Stimulated activated CD4-positive, alpha-beta T cell treated with anti-CD3 and anti-CD28 coated beads, TNF-alpha, amount 100 ng/mL, for 4 hours (primary cell): ENCODE data around the gene DHX9.

ENCODE experiments used
- DNase-seq, 3 experiments: peaks; one replicate each; pipeline ENCODE4 v3.0.0-alpha.2; 2020; ENCODE audit warnings: low read depth in 3 of 3

Gene DHX9

DNA sequence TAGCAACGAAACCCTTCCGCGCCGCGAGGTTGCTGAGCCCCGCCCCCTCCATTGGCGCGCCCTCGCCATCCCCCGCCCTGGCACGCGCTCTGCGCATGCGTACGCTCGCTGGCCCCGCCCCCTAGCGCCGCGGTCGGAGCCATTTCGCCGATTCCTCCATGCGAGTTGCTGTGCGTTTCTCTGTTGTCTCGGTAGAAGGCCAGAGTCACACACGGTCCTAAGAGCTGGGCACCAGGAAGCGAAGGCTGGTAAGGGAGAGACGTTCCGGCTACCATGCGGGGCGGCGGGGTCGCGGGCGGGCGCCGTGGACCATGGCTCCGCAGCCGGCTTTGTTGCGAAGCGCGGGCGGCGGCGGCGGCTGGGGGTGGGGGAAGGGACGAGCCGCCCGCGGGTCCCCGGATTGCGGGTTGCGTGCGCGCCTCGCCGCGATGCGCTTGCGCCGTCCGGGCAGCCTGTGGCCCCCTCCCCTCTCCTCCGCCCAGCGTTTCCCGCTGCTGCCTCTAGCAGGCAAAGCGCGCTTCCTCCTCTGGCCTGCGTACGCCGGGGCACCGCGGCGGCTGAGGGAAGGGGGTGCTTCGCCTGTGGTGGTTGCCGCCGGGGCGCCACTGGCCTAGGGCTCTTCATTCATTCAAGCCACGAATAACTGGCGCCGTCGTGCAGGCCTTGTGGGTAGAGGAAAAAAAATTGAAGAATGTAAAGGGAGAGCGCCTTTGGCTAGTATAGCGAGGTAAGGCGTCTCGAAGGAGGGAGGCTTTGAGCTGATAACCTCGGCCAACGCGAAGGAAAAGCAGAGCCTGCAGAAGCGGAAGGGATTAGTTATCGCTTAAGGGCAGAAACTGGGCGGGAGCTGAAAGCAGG lies at the start of gene DHX9:
DHX9 (plus strand) TSS at position 139 of the 858 bp plus-strand sequence. CDS start 3,220 bp downstream, outside the sequence.
- DNase-seq: peak; percentile 91 to 96 (median 93)

DNA sequence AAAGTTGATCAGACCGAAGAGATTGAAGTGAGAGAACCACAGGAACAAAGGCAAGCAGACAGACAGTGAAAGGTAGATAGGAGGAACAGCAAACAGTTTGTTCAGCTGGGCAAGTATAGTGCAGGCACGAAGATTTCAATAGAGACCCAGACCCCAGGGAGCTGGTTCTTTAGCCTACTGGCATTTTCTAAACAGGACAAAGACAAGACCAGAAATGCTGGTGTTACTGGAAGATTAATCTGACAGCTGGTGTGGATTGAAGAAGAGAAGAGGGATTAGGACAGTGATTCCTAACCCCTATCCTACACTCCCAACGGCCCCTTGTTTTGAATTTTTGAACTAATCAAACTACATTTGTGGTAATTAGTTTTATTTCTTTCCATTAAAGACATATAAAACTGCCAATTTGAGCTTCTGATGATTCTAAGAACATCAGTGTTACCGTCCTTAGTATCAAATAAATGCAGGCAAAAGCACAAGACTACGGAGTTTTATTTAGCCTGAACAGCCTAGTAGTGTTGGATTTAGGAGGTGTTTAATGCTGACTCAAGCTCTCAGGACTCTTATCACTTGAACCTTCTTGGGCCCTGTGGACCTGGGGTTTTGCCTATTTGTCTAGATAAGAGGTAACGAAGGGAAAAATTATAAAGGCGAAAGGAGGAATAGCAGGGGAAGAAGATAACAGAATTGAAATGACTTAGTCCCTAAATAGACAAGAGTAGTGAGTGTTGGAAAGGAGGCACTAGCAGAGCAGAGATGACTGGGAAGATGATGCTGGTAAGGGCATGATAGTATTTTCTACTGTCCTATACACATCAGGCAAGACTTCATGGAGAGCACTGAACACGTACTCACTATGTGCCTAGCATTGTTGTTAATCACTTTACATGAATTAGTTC lies 47.6 kb upstream of the DHX9 start:
- DNase-seq: no peak

DNA sequence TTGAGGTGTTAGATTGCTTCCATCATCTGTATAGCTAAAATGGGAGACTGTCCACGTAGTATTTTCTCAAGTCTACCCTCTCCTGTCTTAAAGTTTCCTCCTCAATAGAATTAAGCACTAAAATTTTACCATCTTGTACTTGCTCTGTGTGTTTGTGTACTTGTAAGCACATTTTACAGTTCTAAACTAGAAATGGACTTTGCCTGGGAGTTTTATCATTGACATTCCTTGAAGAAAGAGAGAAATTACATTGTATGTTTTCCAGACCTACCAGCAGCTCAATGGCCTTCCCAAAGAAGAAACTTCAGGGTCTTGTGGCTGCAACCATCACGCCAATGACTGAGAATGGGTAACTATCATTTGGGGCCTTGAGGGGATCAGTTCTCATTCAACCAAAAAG lies 45.1 kb upstream of the DHX9 start:
- DNase-seq: no peak

DNA sequence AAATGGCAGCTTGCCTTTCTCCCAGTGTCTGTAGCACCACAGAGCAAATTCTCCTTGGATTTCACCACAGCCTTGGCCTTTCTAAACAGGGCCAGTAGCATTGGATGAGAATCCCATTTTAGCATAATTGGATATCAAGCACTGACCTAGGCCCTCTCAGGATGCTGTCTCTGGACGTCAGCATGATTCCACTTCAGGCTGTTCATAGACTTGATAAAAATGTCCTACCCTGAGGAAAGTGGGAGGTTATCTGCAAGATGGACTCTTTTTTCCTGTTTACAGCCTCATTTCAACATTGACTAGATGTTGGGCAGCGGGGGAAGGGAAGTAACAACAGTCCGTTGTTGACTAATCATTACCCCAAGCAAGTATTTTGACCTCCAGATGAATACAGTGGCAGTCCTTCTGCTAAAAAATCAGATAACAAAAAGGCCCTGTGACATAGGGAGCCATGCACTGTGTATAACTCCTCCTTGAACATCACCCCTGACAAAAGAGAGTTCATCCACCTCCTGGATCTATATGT lies 44.4 kb upstream of the DHX9 start:
- DNase-seq: no peak

DNA sequence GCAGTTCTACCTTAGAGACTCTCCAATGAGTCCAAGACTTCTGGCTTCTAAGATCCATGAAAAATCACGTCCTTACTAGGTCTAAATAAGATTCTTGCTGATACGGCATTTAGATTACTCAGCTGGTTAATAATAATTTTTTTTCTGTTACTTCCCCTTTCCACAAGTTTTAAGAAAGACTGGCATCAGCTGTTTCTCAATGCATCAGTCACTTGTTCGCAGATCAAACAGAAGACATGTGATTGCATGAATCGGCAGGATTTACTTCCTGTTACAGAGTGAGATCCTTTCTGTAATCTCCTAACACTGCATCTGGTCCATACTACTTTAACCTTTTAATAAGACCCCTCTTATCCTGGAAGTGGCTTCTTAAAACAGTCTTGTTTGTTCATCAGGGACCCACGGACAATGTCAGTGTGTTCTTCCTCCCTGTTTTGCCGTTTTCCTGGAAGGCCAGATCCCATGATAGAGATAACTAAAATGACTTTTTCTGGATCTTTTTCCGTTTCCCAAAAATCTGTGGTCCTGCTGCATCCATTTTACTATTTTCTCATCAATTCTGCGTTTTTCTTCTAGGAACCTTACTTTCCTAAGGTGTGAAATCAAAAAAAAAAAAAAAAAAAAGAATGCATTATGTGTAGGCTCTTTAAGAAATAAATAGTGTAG lies 43.5 kb upstream of the DHX9 start:
- no peak for DNase-seq

DNA sequence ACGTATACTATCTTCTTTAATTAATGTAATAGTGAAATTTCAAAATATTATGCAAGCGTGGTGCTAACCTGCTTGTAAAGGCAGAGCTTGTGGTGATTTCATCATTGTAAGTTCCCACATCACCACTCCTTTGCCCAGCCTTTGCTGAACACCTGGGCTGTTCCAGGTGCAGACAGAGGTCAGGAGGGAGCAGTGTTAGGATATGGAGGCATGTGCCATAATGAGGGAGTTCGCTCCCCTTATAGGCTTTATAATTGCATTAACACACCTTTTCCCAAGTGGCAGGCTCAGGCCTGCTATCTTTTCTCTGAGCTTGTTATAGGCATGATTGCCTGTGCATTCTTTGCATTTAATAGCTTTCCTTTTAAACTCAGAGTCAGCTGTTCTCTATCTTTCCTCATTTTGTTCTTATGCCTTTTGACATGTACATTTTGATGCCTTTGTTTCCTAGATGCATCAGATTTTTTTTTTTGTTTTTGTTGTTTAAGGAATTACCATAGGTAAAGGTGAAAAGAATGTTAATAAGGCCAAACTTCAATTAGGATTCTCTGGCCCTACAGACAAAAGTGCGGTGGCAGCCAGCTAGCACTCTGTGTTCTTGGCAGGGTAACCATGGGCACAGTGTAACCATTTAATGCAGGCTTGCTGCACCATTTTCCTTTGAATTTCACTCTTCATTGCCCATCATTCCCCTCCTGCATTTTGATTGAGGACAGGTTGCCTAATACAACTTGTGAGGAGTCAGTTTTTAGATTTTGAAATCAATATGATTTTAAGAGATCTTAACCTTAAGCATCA lies 36.9 kb upstream of the DHX9 start:
- no peak for DNase-seq

DNA sequence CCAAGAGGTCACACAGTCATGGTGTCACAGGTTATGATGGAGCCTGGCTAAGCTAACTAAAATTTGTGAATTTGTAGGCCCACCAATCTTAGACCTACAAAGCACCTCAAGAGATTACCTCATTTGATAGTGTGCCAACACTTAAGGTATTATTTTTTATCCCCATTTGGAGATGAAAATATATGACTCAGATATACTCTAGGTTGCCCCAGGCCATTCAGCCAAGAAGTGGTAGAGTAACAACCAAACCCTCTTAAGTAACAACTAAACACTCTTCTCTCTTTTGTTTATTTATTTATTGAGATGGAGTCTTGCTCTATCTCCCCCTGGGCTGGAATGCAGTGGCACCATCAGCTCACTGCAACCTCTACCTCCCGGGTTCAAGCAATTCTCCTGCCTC lies 35.3 kb upstream of the DHX9 start:
- no peak for DNase-seq

DNA sequence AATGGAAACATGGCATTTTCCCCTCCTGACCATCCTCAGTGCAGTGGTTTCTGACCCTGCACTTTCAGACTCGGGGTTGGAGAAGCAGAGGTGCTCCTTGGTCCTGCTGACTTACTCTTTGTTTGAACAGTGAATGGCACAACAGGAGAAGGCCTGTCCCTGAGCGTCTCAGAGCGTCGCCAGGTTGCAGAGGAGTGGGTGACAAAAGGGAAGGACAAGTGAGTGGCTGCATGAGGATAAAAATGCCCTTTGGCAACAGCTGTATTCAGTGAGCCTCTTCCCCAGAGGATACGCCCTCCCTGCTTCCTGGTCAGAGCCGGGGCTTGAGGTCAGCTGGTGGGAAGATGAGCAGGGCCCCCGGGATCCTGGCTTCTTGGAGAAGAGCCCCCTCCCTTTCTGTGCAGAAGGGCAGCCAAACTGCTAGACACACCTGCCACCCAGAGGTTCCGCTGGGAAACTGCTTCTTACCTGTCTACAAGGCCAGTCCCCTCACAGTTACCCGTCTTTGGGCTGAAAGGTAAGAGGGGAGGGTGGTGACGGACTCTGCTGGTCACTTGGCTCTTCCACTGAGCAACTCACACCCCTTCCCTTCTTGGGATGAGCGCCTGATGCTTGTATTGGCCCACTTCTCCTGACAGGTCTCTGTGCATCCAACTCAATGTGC lies 33.0 kb upstream of the DHX9 start:
- DNase-seq: no peak

DNA sequence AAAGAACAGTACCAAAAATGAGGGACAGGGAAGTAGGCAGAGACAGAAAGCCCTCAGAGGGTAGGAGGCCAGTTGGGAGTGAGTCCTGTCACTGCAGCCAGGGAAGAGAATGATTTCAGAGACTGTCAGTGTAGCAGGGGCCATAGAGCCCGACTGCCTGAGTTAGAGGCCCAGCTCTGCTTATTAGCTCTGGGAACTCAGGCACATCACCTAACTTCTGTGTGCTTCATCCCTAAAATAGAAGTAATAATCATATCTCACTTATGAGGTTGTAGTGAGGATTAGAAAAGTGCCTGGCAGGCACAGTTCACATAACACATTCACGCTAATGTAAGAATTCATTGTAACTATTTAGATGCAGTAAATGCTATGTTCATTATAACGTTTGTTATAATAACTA lies 31.2 kb upstream of the DHX9 start:
- DNase-seq: no peak

DNA sequence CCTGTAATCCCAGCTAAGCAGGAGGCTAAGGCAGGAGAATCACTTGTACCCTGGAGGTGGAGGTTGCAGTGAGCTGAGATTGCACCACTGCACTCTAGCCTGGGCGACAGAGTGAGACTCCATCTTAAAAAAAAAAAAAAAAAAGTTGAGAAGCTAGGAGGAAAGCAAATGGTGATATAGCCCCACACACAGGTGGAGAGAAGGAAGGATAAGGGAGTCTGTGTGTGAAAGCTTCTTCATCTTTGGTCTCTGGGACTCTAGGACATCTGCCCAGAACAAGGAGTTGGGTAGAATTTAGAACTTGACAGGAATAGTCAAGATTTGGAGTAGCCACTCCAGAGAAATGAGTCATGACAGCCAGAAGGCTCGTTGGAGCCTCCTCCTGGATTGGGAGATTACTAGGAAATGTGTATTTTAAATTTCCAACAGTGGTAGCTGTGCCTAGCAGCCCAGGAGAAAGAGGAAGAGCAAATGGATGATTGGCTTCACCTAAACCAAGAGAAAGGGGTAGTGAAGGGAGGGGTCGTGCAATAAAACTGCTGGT lies 29.7 kb upstream of the DHX9 start:
- DNase-seq: no peak

DNA sequence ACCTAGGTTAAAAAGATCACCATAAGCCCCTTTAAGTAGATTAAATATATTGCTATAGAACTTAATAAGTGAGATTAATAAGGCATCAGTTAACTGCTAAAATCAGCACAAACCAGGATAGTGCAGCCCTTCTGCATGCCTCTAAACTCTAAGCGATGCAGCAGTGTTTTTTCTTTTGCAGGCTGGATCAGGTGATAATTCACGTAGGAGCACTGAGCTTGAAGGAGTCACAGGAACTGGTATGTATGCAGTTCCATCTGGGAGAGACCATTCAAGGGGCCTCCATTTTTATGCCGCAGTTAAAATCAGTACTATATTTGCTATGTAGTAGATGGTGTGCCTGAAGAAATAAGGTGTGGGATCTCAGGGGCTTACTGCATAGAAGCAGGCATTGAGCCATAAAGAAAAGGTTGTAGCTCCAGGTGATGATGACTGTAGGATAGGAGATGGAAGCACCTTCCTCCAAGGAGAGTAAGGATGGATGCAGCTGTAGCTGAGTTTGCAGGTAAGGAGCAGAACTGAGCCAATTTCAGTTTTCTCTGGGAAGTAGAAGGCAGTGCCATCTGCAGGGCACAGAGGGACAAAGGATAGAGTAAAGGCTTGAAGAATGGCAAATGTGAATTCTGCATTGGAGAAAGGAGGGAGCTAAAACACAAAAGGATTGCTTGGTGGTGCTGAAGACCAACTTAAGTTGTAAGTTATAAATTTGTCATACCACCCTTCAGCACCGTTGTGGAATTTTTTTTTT lies 27.0 kb upstream of the DHX9 start:
- no peak for DNase-seq

DNA sequence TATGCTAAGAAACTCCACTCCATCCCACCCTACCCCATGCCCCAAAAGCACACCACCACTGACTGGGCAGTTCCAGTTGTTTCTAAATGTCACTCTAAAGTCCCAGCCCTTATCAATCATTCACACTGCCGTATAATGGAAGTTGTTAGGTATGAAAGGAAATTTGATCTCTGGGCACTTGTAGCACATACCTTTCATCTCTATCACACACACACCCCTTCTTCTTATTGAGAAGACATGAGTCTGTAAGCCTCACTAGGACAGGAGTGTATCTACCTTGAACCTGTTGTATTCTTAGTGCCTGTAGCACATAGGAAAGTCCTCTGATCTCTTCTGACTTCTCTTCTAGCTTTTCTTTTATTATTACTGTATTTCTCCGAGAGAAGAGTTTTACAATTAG lies 22.3 kb upstream of the DHX9 start:
- DNase-seq: no peak

DNA sequence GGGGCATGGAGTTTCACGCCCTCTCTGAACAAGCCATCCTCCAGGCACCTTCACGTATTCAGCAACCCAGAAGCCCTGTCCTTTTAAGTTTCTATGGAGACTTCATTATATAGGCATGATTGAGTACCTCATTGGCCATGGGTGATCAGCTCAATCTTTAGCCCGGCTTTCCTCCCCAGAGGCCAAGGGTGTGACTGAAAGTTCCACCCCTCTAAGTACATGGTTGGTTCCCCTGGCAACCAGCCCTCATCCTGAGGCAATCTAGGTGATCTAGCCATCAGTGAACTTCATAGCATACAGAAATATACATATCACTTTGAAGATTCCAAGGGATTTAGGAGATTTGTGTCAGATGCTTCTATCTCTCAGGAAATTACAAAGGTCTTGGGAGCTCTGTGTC lies 21.3 kb upstream of the DHX9 start:
- DNase-seq: no peak

DNA sequence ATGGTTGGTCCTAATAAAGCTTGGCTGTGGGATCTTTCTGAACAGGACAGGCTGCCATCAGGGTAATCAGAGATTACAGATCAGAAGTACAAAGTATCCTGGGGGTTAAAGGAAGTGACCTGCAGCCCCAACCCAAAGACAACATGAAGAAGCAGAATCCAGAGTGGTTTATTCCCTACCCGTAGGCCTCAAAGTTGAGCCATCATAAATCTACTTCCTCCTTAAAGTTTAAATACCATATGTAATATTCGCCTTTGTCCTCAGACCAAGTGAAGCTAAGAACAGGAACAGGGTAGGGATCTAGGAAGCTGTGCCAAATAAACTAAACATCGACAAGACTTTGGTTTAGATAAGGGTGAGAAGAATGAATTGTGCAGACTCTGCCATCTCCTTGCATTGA lies 15.9 kb upstream of the DHX9 start:
- no peak for DNase-seq

DNA sequence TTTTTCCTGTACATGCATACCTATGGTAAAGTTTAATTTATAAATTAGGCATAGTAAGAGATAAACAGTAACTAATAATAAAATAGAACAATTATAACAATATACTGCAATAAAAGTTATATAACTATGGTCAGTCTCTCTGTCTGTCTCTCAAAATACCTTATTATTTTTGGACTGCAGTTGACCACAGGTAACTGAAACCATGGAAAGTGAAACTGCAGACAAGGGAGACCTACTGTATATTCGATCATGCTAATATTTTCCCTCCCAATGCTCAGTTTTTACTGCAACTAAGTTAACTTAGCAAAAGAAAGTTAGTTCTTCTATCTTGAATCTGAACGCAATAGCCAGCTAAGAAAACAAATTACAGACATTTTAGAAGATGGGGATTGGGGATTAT lies 12.3 kb upstream of the DHX9 start:
- no peak for DNase-seq

DNA sequence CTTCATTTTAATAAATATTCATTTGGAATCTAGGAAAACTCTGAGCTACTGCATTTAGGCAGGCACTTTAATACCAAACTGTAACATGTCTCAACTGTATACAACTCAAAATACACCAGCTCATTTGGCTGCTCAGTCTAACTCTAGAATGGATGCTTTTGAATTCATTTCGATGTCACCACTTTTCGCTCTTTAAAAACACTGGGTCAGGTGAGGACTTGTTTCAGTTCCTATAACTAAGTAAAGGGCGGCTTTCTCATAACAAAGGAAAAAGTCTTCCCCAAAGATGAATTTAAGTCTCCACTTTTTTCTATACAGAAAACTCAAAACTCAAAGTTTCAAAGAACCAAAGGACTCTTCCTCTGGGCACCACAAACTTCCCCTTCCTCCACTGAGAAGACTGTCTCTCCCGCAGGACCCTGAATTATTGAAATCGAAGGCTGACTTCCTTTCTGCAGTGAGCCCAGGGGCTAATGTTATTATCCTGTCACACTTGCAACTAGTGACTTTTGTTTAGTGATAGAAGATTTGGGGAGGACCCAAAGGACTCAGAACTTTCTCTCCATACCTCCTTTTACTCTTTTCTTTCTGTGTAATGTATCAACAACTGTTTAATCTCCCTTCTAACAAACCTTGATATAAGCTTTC lies 9.7 kb upstream of the DHX9 start:
- no peak for DNase-seq

DNA sequence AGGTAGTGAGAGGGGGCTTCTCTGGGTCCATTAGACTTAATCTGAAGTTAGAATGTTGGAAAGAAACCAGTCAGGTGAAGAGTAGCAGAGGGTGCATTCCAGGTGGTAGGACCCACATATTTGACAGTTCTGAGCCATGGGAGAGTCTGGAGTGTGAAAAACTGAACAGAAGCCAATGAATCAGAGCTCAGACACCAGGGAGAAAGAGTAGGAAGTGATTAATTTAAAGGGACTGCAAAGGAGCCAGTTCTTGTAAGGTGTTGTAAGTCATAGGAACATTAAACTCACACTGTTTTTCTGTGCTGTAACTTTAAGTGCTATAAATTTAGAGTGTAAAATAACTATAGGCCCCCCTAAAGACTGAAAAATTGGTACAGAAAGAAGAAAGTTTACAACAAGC lies 5.9 kb upstream of the DHX9 start:
- no peak for DNase-seq

DNA sequence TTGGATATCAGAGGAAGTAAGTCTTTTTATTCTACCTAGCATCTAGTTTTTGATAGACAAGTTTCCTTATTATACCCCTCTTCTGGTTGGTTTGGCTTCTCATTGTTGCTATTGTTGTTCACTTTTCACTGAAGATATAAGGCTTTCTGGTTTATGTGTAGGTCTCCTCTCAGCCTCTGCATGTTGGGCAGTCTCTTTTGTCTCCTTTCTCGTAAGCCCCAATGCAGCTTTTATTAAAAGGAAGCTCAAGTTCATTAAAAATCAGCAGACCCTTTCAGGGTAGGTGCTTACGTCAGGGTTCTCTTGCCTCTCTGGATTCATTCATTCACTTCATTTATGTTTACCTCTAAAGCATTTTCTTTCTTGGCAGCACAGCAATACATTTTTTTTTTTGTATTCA lies 4.8 kb upstream of the DHX9 start:
- no peak for DNase-seq

DNA sequence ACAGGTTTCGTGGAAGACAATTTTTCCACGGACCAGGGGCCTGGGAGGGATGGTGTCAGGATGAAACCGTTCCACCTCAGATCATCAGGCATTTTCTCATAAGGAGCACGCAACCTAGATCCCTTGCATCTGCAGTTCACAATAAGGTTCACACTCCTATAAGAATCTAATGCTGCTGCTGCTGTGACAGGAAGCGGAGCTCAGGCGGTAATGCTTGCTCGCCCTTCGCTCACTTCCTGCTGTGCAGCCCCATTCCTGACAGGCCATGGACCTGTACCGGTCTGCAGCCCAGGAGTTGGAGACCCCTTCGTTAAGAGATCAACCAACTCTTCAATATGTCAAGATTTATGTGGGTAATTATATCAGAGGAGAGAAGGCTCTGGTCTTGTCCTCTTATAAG lies 3.3 kb upstream of the DHX9 start:
- DNase-seq: no peak
